Measurements from ENCODE around the gene RAB40AL.
"Not testable (repeated sequence)": the region's sequence is repeated elsewhere in the genome, so short reads cannot be mapped to it uniquely, and the experiment has no call there.

RAB40AL gene

GRCh38 chrX:102936972-102937371 is at the start of gene RAB40AL:
Gene RAB40AL, plus strand, starts transcription at chrX:102937272. Its CDS starts 47 bp downstream, at chrX:102937319.
- DNase-seq: not testable (repeated sequence)

- DNase-seq: no peak
Observed at GRCh38 chrX:102887687-102888086, 49.4 kb upstream of the RAB40AL start.

- DNase-seq: no peak
Observed at GRCh38 chrX:102892103-102892502, 45.0 kb upstream of the RAB40AL start.

GRCh38 chrX:102899940-102900916 is 36.8 kb upstream of the RAB40AL start:
- peak; percentile 47 for DNase-seq

DNA sequence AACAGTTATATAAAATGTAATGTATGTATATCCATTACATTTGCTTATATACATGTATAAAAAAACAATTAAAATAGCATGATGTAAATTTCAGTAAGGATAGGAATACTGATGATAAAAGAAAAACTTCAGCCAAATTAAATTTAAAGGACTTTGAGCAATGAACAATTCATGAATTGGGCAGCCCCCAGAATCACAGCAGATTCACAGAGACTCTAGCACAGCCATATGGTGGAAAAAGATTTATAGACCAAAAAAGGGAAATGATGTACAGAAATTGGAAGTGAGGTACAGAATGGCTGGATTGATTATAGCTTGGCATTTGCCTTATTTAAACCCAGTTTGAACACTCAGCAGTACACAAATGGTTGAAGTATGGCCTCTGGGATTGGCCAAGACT is 34.7 kb upstream of the RAB40AL start:
- no peak for DNase-seq

GRCh38 chrX:102930990-102931756 is 5.9 kb upstream of the RAB40AL start:
- DNase-seq: no peak

GRCh38 chrX:102934624-102935023 is 2.4 kb upstream of the RAB40AL start:
- DNase-seq: no peak

DNA sequence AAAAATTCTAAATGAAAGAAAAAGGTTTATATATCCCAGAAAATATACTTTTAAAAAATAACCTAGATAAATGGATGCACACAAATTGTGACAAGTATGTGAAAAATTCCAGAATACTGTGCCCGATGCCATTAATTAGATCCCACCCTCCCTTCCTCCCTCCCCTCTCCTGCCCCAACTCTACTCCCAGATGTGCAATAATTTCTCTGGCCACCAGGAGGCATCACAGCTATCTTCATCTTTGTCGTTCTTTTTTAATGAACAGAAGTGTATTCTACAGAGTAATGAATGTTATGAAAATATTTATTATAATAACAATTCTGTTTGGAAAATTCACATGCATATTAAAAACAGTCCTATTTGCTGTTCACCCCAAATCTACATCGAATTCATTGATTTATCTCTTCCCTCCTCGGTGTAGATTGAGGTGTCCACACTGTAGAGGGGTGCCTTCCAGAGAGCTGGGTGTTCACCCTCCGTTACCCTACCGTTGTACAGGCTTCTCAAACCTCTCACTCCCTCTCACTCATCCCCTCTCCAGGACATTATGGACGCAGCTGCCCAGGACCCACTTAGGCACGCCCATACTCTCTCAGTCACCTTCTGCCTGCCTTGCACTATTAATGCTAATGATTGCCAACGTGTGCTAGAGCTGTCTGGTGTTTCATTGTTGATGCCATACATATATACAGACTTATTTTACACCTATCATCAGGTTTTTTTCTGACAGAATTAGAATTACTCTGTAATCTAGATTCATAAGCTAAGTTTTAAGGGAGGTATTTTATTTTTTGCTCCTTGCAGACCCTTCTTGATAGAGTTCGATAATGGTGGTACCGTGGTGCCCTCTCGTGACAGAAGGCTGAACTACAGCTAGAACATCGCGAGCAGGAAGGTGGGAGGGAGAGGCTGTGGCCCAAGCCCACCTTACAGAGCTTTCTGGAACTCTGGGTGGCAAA is 14.1 kb downstream of the RAB40AL start:
- peak; percentile 19 for DNase-seq

DNA sequence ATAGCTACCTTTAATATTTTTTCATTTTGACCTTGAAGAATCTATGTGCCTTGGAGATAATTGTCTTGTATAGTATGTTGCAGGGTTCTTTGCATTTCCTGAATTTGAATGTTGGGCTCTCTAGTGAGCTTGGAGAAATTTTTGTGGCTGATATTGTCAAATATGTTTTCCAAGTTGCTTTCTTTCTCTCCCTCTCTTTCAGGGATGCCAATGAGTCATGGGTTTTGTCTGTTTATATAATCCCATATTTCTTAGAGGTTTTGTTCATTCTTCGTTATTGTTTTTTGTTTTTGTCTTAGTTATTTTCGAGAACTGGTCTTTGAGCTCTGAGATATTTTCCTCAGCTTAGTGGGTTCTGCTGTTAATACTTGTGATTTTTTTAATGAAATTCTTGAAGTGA is 20.7 kb downstream of the RAB40AL start:
- no peak for DNase-seq

DNA sequence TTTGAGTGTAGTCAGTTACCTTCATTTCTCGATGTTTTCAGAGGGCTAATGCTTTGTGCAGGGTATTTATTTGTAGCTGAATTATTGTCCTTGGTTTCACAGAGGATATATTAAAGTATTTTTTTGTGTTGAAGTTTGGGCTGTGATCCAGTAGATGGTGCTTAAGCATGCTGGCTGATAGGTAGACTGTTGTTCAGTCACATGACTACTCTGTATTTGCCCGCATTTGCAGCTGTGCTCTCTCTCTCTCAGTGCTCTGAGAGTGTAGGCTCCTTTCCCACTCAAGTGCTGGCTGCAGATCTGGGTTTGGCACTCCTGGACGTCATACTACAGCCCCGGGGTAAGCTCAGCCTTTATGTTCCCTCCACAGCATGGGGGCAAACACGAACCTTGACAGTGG is 21.7 kb downstream of the RAB40AL start:
- no peak for DNase-seq

GRCh38 chrX:102959471-102959870 is 22.4 kb downstream of the RAB40AL start:
- DNase-seq: no peak

DNA sequence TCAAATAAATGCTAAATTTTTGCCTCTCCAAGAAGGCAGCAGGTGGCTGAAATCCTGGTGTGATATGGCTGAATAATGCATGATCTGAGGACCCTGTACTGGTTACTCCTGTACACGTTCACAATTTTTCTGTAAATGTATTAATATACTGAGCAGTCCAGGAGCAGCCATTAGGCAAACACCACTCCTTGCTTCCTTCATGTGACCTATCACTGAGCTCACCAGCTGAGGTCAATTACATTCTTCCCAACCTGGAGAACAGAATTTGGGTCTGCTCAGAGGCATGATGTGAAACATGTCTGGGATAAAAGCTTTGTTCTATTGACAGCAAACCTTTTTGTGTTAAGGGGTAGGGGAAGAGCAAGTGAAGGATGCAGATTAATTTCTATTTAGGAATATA is 26.9 kb downstream of the RAB40AL start:
- DNase-seq: no peak

GRCh38 chrX:102964940-102965339 is 27.9 kb downstream of the RAB40AL start:
- DNase-seq: no peak

DNA sequence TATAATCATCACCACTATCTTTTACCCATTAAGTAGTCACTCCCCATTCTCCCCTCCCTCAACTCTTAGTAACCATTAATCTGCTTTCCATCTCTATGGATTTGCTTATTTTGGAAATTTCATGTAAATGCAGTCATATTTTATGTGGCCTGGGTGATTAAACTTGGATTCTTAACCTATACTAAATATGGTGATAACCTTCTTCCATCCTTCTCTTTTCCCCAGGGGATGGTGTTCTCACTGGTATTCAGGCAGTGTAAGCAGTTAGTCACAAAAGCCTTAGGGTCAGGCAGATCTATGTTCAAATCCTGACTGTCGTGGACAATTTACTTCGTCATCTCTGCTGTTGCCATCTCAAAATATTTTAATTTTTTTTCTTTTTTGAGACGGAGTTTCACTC is 29.6 kb downstream of the RAB40AL start:
- DNase-seq: no peak

DNA sequence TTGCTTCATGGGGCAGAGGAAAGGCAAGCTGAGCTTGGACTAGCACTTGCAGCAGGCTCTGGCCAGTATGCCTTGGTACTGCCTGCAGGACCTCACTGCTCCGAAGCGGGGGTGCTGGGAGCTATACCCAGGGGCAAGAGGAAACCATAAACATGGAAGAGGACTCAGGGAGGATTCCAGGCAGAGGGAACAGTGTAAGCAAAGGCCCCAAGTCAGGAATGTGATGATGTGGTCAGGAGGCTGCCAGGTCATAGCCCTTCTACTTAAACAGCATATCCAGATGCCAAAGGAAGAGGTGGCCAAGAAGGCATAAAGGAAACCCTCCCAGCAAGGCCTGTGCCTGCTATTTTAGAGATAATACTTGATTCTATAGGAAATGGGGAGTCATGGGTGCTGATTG is 31.1 kb downstream of the RAB40AL start:
- no peak for DNase-seq

DNA sequence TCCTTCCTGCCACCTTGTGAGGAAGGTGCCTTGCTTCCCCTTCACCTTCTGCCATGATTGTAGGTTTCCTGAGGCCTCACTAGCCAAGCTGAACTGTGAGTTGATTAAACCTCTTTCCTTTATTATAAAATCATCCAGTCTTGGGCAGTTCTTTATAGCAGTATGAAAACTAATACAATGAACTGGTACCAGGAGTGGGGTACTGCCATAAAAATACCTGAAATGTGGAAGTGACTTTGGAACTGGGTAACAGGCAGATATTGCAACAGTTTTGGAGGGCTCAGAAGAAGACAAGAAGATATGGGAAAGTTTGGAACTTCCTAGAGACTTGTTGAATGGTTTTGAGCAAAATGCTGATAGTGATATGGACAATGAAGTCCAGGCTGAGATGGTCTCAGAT is 34.5 kb downstream of the RAB40AL start:
- DNase-seq: not testable (repeated sequence)

DNA sequence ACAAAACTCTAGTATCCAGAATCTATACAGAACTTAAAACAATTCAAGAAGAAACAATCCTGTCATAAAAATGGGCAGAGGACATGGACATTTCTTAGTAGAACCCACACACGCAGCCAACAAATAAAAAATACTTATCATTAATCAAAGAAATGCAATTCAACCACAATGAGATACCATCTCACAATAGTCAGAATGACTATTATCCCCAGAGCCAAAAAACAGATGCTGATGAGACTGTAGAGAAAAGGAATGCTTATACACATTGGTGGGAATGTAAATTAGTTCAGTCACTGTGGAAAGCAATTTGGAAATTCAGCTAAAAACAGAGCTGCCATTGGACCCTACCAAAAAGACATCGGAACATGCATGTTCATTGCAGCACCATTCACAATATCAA is 37.9 kb downstream of the RAB40AL start:
- DNase-seq: no peak

DNA sequence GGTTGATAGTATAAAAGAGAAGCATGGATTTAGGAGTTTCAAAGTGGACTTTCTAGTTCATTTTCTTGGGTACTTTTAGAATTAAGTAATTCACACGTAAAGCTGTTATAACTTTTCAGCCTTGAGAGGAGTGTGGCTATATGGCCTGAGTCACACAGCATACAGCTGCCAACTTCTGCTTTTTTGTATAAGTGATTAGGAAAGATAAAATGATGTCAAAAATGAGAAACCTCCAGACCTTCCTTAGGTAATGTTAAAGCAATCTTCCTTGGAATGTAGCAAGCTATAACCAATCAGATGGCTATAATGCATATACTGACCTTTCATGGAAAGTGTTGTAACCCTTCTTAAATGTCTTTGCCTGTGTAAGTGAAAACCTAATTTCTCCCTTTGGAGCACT is 39.2 kb downstream of the RAB40AL start:
- DNase-seq: no peak

DNA sequence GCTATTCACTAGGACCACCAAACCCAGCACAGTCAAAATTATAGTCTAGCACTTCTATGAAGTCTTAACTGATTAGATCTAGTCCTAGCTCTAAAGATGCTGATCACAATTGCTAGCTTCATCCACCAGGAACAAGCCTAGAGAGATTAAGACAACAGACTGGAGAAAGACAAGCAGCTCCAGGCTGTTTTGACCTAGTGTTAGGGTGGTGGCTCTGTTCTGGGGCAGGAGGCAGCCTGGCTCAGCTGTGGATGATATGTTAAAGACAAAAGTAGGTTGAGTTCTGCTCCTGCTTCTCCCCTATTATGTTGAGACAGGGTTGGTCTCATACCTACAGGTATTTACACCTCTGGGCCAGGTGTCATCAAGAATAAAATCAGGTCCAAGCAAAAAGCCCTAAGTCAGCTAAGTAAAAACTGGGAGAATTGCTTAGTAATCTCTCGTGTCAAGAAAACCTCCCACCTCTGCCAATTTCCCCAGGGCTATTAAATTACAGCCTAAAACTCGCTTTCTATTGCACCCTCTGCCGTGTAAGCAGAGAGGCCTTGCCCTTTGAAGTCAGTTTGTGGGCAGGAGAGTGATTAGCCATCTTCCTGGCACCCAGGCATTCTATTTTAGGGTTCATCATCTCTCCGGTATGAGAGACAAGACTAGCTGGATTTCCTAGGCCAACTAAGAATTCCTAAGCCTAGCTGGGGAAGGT is 39.9 kb downstream of the RAB40AL start:
- DNase-seq: no peak

DNA sequence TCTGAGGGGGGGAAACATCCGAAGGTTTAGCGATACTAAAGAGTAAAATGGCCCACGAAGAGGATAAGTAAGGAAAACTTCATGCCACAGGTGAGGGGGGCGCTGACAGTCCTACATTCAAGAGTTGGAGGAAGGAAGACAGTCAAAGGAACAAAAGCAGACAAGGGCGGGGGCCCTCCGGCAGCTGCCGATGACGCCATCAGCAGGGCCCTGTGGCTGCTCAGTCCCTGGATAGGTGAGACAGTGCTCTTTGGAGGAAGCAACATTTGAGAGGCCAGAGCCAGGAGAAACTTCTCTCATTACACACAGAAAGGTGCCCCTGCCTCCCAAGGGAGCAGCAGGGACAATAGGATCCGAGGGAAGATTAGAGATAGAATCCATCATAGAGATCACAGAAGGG is 41.5 kb downstream of the RAB40AL start:
- DNase-seq: no peak

GRCh38 chrX:102979536-102979935 is 42.5 kb downstream of the RAB40AL start:
- no peak for DNase-seq

DNA sequence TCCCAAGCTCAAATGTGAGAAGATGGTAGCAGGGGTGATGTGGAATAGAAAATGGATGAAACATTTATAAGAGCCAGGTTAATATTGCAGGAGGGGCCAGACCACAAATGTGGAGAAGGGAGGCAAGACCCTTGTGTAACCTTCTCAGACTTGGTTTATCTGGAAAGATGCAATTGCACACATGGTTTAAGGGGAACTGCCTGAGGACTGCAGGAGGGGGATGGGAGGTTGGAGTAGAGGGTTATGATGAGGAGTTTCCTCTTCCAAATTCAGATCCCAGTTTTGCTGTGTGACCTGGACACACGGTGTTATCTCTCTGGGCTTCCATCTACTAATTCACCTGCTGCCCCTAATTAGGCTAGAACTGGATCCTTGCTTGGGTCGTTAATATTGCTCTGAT is 46.1 kb downstream of the RAB40AL start:
- DNase-seq: no peak

All from CD4-positive, alpha-beta T cell treated with Interferon gamma for 1 hour (primary cell).